Neural cell (in vitro differentiated cells): ENCODE measurements around the gene DCDC1.

Experiments
- CTCF ChIP-seq: fragments of 450-650 bp; IDR thresholded peaks from 2 replicates; pipeline ENCODE4 v1.5.1; 2014; ENCODE audit warnings: antibody characterized with exemption, mild to moderate bottlenecking, moderate library complexity; ENCODE audit not compliant: poor library complexity, severe bottlenecking
- EZH2 ChIP-seq: fragments of 200-600, 300-800 bp; shearing (Covaris generic), sonication (generic); IDR thresholded peaks from 2 replicates; pipeline ENCODE4 v1.6.1; 2014; ENCODE audit warnings: antibody characterized with exemption, low read length, borderline replicate concordance, mild to moderate bottlenecking; ENCODE audit not compliant: insufficient read depth, poor library complexity, severe bottlenecking
- POLR2AphosphoS5 ChIP-seq: IDR thresholded peaks from 2 replicates; pipeline ENCODE4 v1.6.1; 2012
- TAF1 ChIP-seq: IDR thresholded peaks from 2 replicates; pipeline ENCODE4 v1.6.1; 2012; ENCODE audit warnings: low read depth

- TF ChIP-seq POLR2AphosphoS5 = no peak
- TF ChIP-seq CTCF = no peak
- TF ChIP-seq EZH2 = no peak
- TF ChIP-seq TAF1 = no peak
These were observed 509.4 kb downstream of the DCDC1 start for GRCh38 chr11:30860146-30860545.
